ENCODE data around the gene APOBEC3F. TPM values are rescaled to one million over a fixed set of nuclear protein-coding genes. Genes with fewer than 3 reads are reported as not detected.
"Not testable (repeated sequence)": the region's sequence is repeated elsewhere in the genome, so short reads cannot be mapped to it uniquely, and the experiment has no call there.

Gene APOBEC3F
- total and polyA plus RNA-seq, 10 of the 15 experiments (the other 5 are each of a cell fraction or from before 2014, with no cell fraction given): 7.4 to 29.1 (median 12.8) TPM

DNA sequence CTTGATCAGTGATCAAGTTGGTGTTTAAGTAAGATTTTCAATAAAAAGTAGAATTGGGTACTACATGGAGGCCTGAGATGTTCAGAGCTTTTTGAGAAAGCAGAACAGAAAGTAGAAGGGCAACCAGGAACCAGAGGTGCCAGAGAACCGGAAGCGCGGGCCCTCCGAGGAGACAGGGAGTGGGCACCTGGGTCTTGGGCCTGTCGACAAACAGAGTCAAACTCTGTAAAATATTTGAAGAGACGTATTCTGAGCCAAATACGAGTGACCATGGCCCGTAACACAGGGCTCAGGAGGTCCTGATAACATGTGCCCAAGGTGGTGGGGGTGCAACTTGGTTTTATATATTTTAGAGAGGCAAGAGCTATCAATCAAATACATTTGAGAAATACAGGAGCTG lies 23.2 kb downstream of the APOBEC3F start (continued):
- TF ChIP-seq DPF2 (IDR thresholded peaks at IDR 0.05) (peak; percentile 64), GATAD2B (conservative IDR thresholded peaks at IDR 0.05; ENCODE audit: low read depth) (0 out of 2 replicates have a peak, but pooled peaks have one; percentile 54)

DNA sequence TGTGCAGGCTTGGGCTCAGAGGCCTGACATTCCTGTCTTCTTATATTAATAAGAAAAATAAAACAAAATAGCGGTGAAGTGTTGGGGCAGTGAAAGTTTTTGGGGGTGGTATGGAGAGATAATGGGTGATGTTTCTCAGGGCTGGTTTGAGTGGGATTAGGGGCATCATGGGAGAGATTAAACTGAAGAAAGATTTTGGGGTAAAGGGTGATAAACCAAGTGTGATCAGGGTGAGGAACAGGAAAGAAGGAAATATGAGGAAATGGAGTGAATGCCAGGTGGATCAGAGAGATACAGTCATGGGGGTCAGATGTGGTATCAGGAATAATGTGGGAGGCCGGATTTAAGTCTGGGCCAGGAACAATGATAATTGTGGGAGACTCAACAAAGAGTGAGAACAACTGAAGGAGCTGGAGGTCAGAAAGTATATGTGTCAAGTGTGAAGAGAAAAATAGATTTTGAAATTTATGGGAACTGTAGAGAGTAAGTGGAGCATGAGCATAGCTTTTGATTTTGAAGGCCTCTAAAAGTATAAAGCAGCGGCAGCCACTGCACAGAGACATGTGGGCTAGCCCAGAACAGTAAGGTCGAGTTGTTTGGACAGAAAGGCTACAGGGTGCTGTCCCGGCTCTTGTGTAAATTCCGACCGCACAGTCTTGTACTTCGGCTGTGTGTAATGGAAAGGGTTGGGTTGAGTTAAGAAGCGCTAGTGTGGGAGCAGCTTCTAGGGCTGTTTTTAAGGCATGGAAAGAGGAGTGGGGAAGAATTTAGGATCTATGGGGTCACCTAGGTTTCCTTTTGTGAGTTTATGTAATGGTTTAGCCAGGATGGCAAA lies 26.0 kb downstream of the APOBEC3F start:
- H3K27ac ChIP-seq (ENCODE audit: control insufficient read depth, insufficient read depth): peak overlapping the region; percentile 92
- H3K4me1 ChIP-seq (ENCODE audit: control insufficient read depth, insufficient read depth, low read length): peaks cover 53% of the 10 kb centered on the region
- in situ Hi-C loops (cut with MboI); FAIRE-seq; DNase-seq (ENCODE audit: low read depth, low spot score); H4K20me1 ChIP-seq (ENCODE audit: control insufficient read depth, insufficient read depth); H3K27me3 ChIP-seq (replicated peaks in 1 of 2; ENCODE audit: control insufficient read depth in 2 of 2, insufficient read depth in 2 of 2, low read length in 1 of 2); H3K36me3 ChIP-seq (ENCODE audit: control insufficient read depth in 2 of 2, insufficient read depth in 2 of 2, low read length in 1 of 2); H3K9me3 ChIP-seq (replicated peaks; ENCODE audit: control insufficient read depth, insufficient read depth, low read length): not testable (repeated sequence)
- peak overlapping the region; percentile 0 for H2AFZ ChIP-seq (ENCODE audit: control insufficient read depth, low read depth, low read length)
- ChIA-PET RAD21 (ENCODE audit: unreplicated experiment) (interaction anchor here (0.7 to 3.0 kb wide), 13 partner anchors 10 to 197 kb away, joined by 3 to 30 read pairs (median 5); partner anchors contain the start of genes APOBEC3B, APOBEC3C, APOBEC3G and APOBEC3H), POLR2A (interaction anchor here (0.7 to 3.5 kb wide), 6 partner anchors 15 to 82 kb away, joined by 3 to 49 read pairs (median 8); partner anchors contain the start of gene APOBEC3H), CTCF (interaction anchor here (0.7 to 2.0 kb wide), 6 partner anchors 32 to 242 kb away, joined by 3 to 13 read pairs (median 4); no protein-coding TSS in a partner anchor), SMC1A (ENCODE audit: uncharacterized antibody, unreplicated experiment) (interaction anchor here (0.8 to 3.5 kb wide), 7 partner anchors 9 to 83 kb away, joined by 3 to 30 read pairs (median 3); partner anchors contain the start of gene APOBEC3H)
- peak overlapping the region; percentile 63 for H3K4me3 ChIP-seq
- intact Hi-C loops (cut with micrococcal nuclease; ENCODE audit: unreplicated experiment): loop anchor here (2.0 kb wide), 3 partner anchors 32 to 52 kb away; partner anchors contain the start of gene APOBEC3C
- ATAC-seq: peak; percentile 66
- WGBS (ENCODE audit: insufficient coverage, insufficient replicate concordance, low lambda C conversion rate, missing lambda C conversion rate): under 1% methylated on average over 9 of the region's 9 CpGs
- H3K9ac ChIP-seq (ENCODE audit: control insufficient read depth, insufficient read depth, low read length): peak overlapping the region; percentile 70
- H3K79me2 ChIP-seq (ENCODE audit: control insufficient read depth, insufficient read depth, low read length): peaks cover 16% of the 10 kb centered on the region
- BruUV-seq (replicated peaks): TSS peak; percentile 93
- peak overlapping the region; percentile 95 for H3K4me2 ChIP-seq (ENCODE audit: control insufficient read depth, insufficient read depth)
- TF ChIP-seq FOXM1 (IDR thresholded peaks at IDR 0.05; ENCODE audit: low read depth, low read length): peak; percentile 16; the same call in 1 of the 2 replicates
- peak; percentile 32; the same call in 1 of the 3 replicates for TF ChIP-seq POU2F2 (IDR thresholded peaks at IDR 0.05; ENCODE audit: borderline replicate concordance, low read depth, low read length)
- 0 out of 2 replicates have a peak, but pooled peaks have one; percentile 22 for TF ChIP-seq GATAD2B (conservative IDR thresholded peaks at IDR 0.05; ENCODE audit: low read depth)
- peak; percentile 43; the same call in 1 of the 2 replicates for TF ChIP-seq ZBED1 (IDR thresholded peaks at IDR 0.05; ENCODE audit: borderline replicate concordance)
- TF ChIP-seq, protein P1, sequence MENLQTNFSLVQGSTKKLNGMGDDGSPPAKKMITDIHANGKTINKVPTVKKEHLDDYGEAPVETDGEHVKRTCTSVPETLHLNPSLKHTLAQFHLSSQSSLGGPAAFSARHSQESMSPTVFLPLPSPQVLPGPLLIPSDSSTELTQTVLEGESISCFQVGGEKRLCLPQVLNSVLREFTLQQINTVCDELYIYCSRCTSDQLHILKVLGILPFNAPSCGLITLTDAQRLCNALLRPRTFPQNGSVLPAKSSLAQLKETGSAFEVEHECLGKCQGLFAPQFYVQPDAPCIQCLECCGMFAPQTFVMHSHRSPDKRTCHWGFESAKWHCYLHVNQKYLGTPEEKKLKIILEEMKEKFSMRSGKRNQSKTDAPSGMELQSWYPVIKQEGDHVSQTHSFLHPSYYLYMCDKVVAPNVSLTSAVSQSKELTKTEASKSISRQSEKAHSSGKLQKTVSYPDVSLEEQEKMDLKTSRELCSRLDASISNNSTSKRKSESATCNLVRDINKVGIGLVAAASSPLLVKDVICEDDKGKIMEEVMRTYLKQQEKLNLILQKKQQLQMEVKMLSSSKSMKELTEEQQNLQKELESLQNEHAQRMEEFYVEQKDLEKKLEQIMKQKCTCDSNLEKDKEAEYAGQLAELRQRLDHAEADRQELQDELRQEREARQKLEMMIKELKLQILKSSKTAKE (IDR thresholded peaks at IDR 0.05; ENCODE audit: low read depth, poor library complexity, severe bottlenecking): peak; percentile 17
- TF ChIP-seq HDGF (IDR thresholded peaks at IDR 0.05): peak; percentile 74; the same call in 1 of the 2 replicates
- 0 out of 2 replicates have a peak, but pooled peaks have one; percentile 3 for TF ChIP-seq CREB1 (IDR thresholded peaks at IDR 0.05; ENCODE audit: low read depth)
- peak; percentile 41 for TF ChIP-seq SMAD1 (IDR thresholded peaks at IDR 0.05; ENCODE audit: low read depth, partially characterized antibody)
- TF ChIP-seq RUNX3 (IDR thresholded peaks at IDR 0.05; ENCODE audit: low read length): peak; percentile 72
- peak; percentile 22 to 27; a peak in 3 of 4 replicates for TF ChIP-seq IKZF2 (IDR thresholded peaks at IDR 0.05)
- TF ChIP-seq, protein P2, sequence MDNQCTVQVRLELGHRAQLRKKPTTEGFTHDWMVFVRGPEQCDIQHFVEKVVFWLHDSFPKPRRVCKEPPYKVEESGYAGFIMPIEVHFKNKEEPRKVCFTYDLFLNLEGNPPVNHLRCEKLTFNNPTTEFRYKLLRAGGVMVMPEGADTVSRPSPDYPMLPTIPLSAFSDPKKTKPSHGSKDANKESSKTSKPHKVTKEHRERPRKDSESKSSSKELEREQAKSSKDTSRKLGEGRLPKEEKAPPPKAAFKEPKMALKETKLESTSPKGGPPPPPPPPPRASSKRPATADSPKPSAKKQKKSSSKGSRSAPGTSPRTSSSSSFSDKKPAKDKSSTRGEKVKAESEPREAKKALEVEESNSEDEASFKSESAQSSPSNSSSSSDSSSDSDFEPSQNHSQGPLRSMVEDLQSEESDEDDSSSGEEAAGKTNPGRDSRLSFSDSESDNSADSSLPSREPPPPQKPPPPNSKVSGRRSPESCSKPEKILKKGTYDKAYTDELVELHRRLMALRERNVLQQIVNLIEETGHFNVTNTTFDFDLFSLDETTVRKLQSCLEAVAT (IDR thresholded peaks at IDR 0.05): peak; percentile 88
- 0 out of 2 replicates have a peak, but pooled peaks have one; percentile 12 for TF ChIP-seq HCFC1 (IDR thresholded peaks at IDR 0.05; ENCODE audit: low read length)
- 0 out of 2 replicates have a peak, but pooled peaks have one; percentile 9 for TF ChIP-seq NFIC (IDR thresholded peaks at IDR 0.05; ENCODE audit: low read depth, low read length)
- TF ChIP-seq POLR2A (IDR thresholded peaks at IDR 0.05; ENCODE audit: low read depth, low read length): peak; percentile 61; the same call in 1 of the 2 replicates
- TF ChIP-seq TAF1 (IDR thresholded peaks at IDR 0.05; ENCODE audit: borderline replicate concordance, low read depth, low read length): peak; percentile 35; the same call in 1 of the 2 replicates
